H9 (cell line): ENCODE measurements around the gene RASAL1. TPM values are rescaled to one million over a fixed set of nuclear protein-coding genes. Genes with fewer than 3 reads are reported as not detected.

ENCODE experiments used
- DNase-seq: peaks from one replicate; pipeline ENCODE4 v3.0.0-alpha.2; 2017
- H2AFZ ChIP-seq: one replicate; pipeline ENCODE4 v1.6.1; 2013; ENCODE audit warnings: mild to moderate bottlenecking, low read length, control low read depth, moderate library complexity
- H2AK5ac ChIP-seq: 2 replicates; pipeline ENCODE4 v1.6.1; 2013; ENCODE audit warnings: low read length, control low read depth, mixed read lengths; ENCODE audit not compliant: insufficient read length
- H2BK120ac ChIP-seq: one replicate; pipeline ENCODE4 v1.6.1; 2013; ENCODE audit warnings: low read depth, mild to moderate bottlenecking, low read length, control low read depth, inconsistent platforms; ENCODE audit not compliant: poor library complexity, severe bottlenecking
- H2BK12ac ChIP-seq: 2 replicates; pipeline ENCODE4 v1.6.1; 2013; ENCODE audit warnings: low read length, control low read depth, mixed read lengths, low read depth; ENCODE audit not compliant: insufficient read length
- H2BK15ac ChIP-seq: 2 replicates; pipeline ENCODE4 v1.6.1; 2013; ENCODE audit warnings: low read depth, low read length, control low read depth
- H2BK20ac ChIP-seq: one replicate; pipeline ENCODE4 v1.6.1; 2013; ENCODE audit warnings: low read depth, mild to moderate bottlenecking, low read length, control low read depth, inconsistent platforms; ENCODE audit not compliant: poor library complexity, severe bottlenecking
- H2BK5ac ChIP-seq: 2 replicates; pipeline ENCODE4 v1.6.1; 2013; ENCODE audit warnings: low read length, control low read depth, mixed read lengths; ENCODE audit not compliant: insufficient read length
- H3K14ac ChIP-seq: 2 replicates; pipeline ENCODE4 v1.6.1; 2013; ENCODE audit warnings: low read length, control low read depth; ENCODE audit not compliant: insufficient read depth
- H3K18ac ChIP-seq: 2 replicates; pipeline ENCODE4 v1.6.1; 2013; ENCODE audit warnings: low read depth, mild to moderate bottlenecking, mixed read lengths, low read length, control low read depth; ENCODE audit not compliant: insufficient read length
- H3K23ac ChIP-seq: 2 replicates; pipeline ENCODE4 v1.6.1; 2013; ENCODE audit warnings: low read length, control low read depth, mixed read lengths, low read depth; ENCODE audit not compliant: insufficient read length
- H3K23me2 ChIP-seq: 2 replicates; pipeline ENCODE4 v1.6.1; 2013; ENCODE audit warnings: low read depth, mild to moderate bottlenecking, mixed read lengths, low read length, control low read depth; ENCODE audit not compliant: insufficient read length, poor library complexity, severe bottlenecking
- H3K27ac ChIP-seq: 2 replicates; pipeline ENCODE4 v1.5.1; 2013; ENCODE audit warnings: low read length, control low read depth, mixed read lengths, low read depth; ENCODE audit not compliant: insufficient read length
- H3K27me3 ChIP-seq: 2 replicates; pipeline ENCODE4 v1.6.1; 2013; ENCODE audit warnings: low read length, control low read depth, inconsistent platforms; ENCODE audit not compliant: insufficient read depth
- H3K4ac ChIP-seq: 2 replicates; pipeline ENCODE4 v1.6.1; 2013; ENCODE audit warnings: low read depth, mild to moderate bottlenecking, control low read depth, inconsistent platforms, low read length, moderate library complexity
- H3K4me1 ChIP-seq: 2 replicates; pipeline ENCODE4 v1.6.1; 2013; ENCODE audit warnings: low read length, control low read depth, inconsistent platforms; ENCODE audit not compliant: insufficient read depth
- H3K4me2 ChIP-seq: 2 replicates; pipeline ENCODE4 v1.6.1; 2013; ENCODE audit warnings: low read length, control low read depth, mixed read lengths; ENCODE audit not compliant: insufficient read length, insufficient read depth
- H3K56ac ChIP-seq: 2 replicates; pipeline ENCODE4 v1.6.1; 2013; ENCODE audit warnings: low read depth, mild to moderate bottlenecking, mixed read lengths, low read length, control low read depth; ENCODE audit not compliant: insufficient read length
- H3K79me1 ChIP-seq: 2 replicates; pipeline ENCODE4 v1.6.1; 2013; ENCODE audit warnings: low read depth, mild to moderate bottlenecking, moderate library complexity, low read length, control low read depth, inconsistent platforms; ENCODE audit not compliant: insufficient read depth, poor library complexity, severe bottlenecking
- H3K79me2 ChIP-seq: 2 replicates; pipeline ENCODE4 v1.6.1; 2013; ENCODE audit warnings: low read length, control low read depth, inconsistent platforms; ENCODE audit not compliant: insufficient read depth
- H3K9ac ChIP-seq: 2 replicates; pipeline ENCODE4 v1.6.1; 2013; ENCODE audit warnings: low read length, control low read depth, mixed read lengths; ENCODE audit not compliant: insufficient read length; ENCODE audit errors: extremely low read depth
- H3K9me3 ChIP-seq: one replicate; pipeline ENCODE4 v1.6.1; 2013; ENCODE audit warnings: low read depth, low read length, inconsistent platforms; ENCODE audit not compliant: control insufficient read depth
- H3T11ph ChIP-seq: one replicate; pipeline ENCODE4 v1.6.1; 2013; ENCODE audit warnings: mild to moderate bottlenecking, low read length, control low read depth, inconsistent platforms
- H4K20me1 ChIP-seq: one replicate; pipeline ENCODE4 v1.6.1; 2013; ENCODE audit not compliant: control insufficient read depth, insufficient read length, insufficient read depth
- H4K5ac ChIP-seq: 2 replicates; pipeline ENCODE4 v1.6.1; 2013; ENCODE audit warnings: low read depth, mild to moderate bottlenecking, mixed read lengths, low read length, control low read depth; ENCODE audit not compliant: insufficient read length
- H4K8ac ChIP-seq: replicated peaks from 2 replicates; pipeline ENCODE4 v1.6.1; 2013; ENCODE audit warnings: low read length, control low read depth, mixed read lengths, low read depth; ENCODE audit not compliant: insufficient read length
- H4K91ac ChIP-seq: 2 replicates; pipeline ENCODE4 v1.6.1; 2013; ENCODE audit warnings: low read depth, mild to moderate bottlenecking, moderate library complexity, mixed read lengths, low read length, control low read depth; ENCODE audit not compliant: insufficient read length
- H3K27ac Mint-ChIP-seq, 3 experiments: 2 replicates in 2 of 3; 3 replicates in 1 of 3; pipeline ENCODE4 v1.8.0; 2020 to 2021; ENCODE audit warnings: mixed read lengths in 3 of 3, mild to moderate bottlenecking in 1 of 3, moderate library complexity in 1 of 3
- H3K27me3 Mint-ChIP-seq: 2 replicates; pipeline ENCODE4 v1.8.0; 2021; ENCODE audit warnings: low read depth, mild to moderate bottlenecking, moderate library complexity, mixed read lengths
- H3K36me3 Mint-ChIP-seq, 3 experiments: 2 replicates in 2 of 3; 3 replicates in 1 of 3; pipeline ENCODE4 v1.8.0; 2020 to 2021; ENCODE audit warnings: low read depth in 3 of 3, mixed read lengths in 3 of 3; ENCODE audit not compliant: insufficient read depth in 1 of 3
- H3K4me1 Mint-ChIP-seq, 2 experiments: 2 replicates each; pipeline ENCODE4 v1.8.0; 2020; ENCODE audit warnings: mixed read lengths in 2 of 2
- H3K4me3 Mint-ChIP-seq, 2 experiments: 2 replicates in 1 of 2; 3 replicates in 1 of 2; pipeline ENCODE4 v1.8.0; 2020 to 2021; ENCODE audit warnings: mild to moderate bottlenecking in 2 of 2, mixed read lengths in 2 of 2, moderate library complexity in 1 of 2
- H3K9me3 Mint-ChIP-seq, 2 experiments: 2 replicates in 1 of 2; 3 replicates in 1 of 2; pipeline ENCODE4 v1.8.0; 2020; ENCODE audit warnings: mild to moderate bottlenecking in 2 of 2, mixed read lengths in 2 of 2, moderate library complexity in 1 of 2
- WGBS: extraction: QIAGEN DNeasy Blood & Tissue Kit; methylation state at CpG from one replicate; pipeline ENCODE4 v1.1.7; 2013; ENCODE audit warnings: missing lambda C conversion rate, low lambda C conversion rate, mixed read lengths; ENCODE audit not compliant: insufficient read length; ENCODE audit errors: extremely low coverage; 5-methylcytosine and 5-hydroxymethylcytosine counted together
- total RNA-seq: library from RNA; stranded (reverse); gene quantifications from 2 replicates; pipeline ENCODE4 v1.2.1, GENCODE V29; 2021
- TF ChIP-seq, protein P1 (sequence below): fragments of 200-600 bp; sonication (generic); conservative IDR thresholded peaks from 3 replicates; pipeline ENCODE4 v1.8.0; 2021; ENCODE audit warnings: antibody characterized with exemption, mild to moderate bottlenecking

The RASAL1 gene
- total RNA-seq, 1 experiment from 2014 or later = 2.3 TPM

DNA sequence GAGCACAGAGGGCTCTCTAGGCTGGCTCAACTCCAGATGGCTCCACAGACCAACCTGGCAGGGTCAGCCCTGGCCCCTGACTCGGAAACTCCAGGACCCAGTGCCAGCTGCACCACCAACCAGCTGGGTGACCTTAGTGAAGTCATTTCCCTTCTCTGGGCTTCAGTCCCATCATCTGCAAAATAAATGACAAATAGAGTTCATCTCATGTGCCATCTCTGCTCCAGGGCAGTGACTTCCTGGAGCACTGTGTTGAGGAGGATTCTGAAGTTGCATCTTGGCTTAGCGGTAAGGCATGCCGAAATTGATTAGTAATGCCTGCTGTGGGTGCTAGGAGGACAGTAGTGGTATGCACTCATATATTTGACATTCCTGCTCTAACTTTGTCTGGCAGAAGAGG, 47.5 kb downstream of the RASAL1 start:
- DNase-seq = no peak
- Histone ChIP-seq H2BK120ac (no peak overlapping the region), H3K4me2 (no peak overlapping the region), H3K56ac (no peak overlapping the region), H3K23me2 (no peaks in the 10 kb centered on the region), H3T11ph (no peak overlapping the region), H3K79me1 (no peaks in the 10 kb centered on the region), H3K79me2 (no peaks in the 10 kb centered on the region), H3K18ac (no peak overlapping the region), H3K4me1 (no peaks in the 10 kb centered on the region), H3K9me3 (no peaks in the 10 kb centered on the region), H4K20me1 (no peaks in the 10 kb centered on the region), H4K5ac (no peak overlapping the region), H4K8ac (no peak overlapping the region), H4K91ac (no peak overlapping the region), H2BK12ac (no peak overlapping the region), H2AK5ac (no peak overlapping the region), H3K9ac (no peak overlapping the region), H3K27me3 (no peaks in the 10 kb centered on the region), H3K14ac (no peak overlapping the region), H3K4ac (no peak overlapping the region), H2BK20ac (no peak overlapping the region), H2BK15ac (no peak overlapping the region), H3K27ac (no peak overlapping the region), H3K23ac (no peak overlapping the region), H2BK5ac (no peak overlapping the region), H2AFZ (no peak overlapping the region)
- H3K27ac Mint-ChIP-seq = no peak overlapping the region
- H3K4me1 Mint-ChIP-seq = peaks cover 16 to 25% of the 10 kb centered on the region in 2 experiments
- H3K9me3 Mint-ChIP-seq = no peaks in the 10 kb centered on the region; a peak in 1 of 5 replicates
- no peaks in the 10 kb centered on the region; a peak in 1 of 7 replicates for H3K36me3 Mint-ChIP-seq
- peaks cover 28% of the 10 kb centered on the region for H3K27me3 Mint-ChIP-seq
- H3K4me3 Mint-ChIP-seq = no peak overlapping the region
- no CpG with 5 or more reads among the region's 3 CpGs for WGBS
- TF ChIP-seq, protein P1, sequence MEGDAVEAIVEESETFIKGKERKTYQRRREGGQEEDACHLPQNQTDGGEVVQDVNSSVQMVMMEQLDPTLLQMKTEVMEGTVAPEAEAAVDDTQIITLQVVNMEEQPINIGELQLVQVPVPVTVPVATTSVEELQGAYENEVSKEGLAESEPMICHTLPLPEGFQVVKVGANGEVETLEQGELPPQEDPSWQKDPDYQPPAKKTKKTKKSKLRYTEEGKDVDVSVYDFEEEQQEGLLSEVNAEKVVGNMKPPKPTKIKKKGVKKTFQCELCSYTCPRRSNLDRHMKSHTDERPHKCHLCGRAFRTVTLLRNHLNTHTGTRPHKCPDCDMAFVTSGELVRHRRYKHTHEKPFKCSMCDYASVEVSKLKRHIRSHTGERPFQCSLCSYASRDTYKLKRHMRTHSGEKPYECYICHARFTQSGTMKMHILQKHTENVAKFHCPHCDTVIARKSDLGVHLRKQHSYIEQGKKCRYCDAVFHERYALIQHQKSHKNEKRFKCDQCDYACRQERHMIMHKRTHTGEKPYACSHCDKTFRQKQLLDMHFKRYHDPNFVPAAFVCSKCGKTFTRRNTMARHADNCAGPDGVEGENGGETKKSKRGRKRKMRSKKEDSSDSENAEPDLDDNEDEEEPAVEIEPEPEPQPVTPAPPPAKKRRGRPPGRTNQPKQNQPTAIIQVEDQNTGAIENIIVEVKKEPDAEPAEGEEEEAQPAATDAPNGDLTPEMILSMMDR = no peak
